T-helper 22 cell (primary cell): ENCODE data around the gene MYOD1.

Source experiments
- DNase-seq: peaks from one replicate; pipeline ENCODE4 v3.0.0-alpha.2; 2020; ENCODE audit warnings: low read depth

MYOD1 gene

DNA sequence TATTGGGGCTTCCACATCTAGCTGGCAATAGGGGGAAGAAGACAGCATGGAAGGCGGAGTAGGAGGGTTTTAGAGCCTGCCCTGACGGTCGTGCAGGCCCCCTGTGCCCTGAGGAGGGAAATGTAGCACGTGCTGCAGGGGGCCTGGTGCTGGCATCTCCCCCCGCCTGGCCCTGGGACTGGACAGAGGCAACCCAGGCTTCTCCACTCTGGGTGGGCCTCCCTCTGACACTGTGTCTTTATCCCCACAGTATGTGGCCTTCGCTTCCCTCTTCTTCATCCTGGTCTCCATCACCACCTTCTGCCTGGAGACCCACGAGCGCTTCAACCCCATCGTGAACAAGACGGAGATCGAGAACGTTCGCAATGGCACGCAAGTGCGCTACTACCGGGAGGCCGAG is 52.0 kb downstream of the MYOD1 start:
- no peak for DNase-seq
